PFSK-1 (cell line): ENCODE measurements around the gene CCDC158.

Source experiments
- FOXP2 ChIP-seq: optimal IDR thresholded peaks from 2 replicates; pipeline ENCODE3; 2011; ENCODE audit warnings: borderline replicate concordance, control low read depth, inconsistent platforms; ENCODE audit not compliant: insufficient read depth; ENCODE audit errors: extremely low read length, extremely low read depth
- POLR2AphosphoS5 ChIP-seq: IDR thresholded peaks from 2 replicates; pipeline ENCODE4 v1.6.1; 2012; ENCODE audit warnings: low read depth, mild to moderate bottlenecking, control low read depth, low read length, moderate library complexity
- SIN3A ChIP-seq: IDR thresholded peaks from 2 replicates; pipeline ENCODE4 v1.6.1; 2012; ENCODE audit warnings: mild to moderate bottlenecking, low read length, moderate library complexity, borderline replicate concordance; ENCODE audit not compliant: insufficient read depth
- TAF1 ChIP-seq: IDR thresholded peaks from 2 replicates; pipeline ENCODE4 v1.6.1; 2012; ENCODE audit warnings: low read length, control low read depth, borderline replicate concordance; ENCODE audit not compliant: insufficient read depth
- TF ChIP-seq, protein P1 (sequence below), 2 experiments: IDR thresholded peaks; 2 replicates each; pipeline versions ENCODE4 v1.6.1 to v1.8.0; 2011 to 2012; ENCODE audit warnings: low read depth in 2 of 2, low read length in 2 of 2, control low read depth in 1 of 2, inconsistent platforms in 1 of 2, mild to moderate bottlenecking in 1 of 2, moderate library complexity in 1 of 2; ENCODE audit not compliant: insufficient read depth in 1 of 2

CCDC158 gene

DNA sequence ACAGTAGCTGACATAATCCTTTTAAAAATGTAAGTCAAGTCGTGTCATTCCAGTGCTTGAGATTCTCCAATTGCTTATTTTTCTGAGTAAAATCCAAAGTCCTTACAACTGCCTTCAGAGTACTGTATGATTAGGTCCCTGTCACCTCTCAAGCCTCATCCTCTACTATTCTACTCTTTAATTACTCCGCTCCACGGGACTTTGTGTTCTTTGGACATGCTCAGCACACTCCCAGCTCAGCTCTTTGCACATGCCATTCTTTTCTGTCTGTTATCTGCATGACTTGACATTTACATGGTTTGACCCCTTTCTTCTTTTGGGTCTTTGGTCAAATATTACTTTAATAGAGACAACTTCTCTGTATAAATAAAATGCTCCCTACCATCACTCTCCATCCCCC is 154.3 kb downstream of the CCDC158 start:
- no peak for TF ChIP-seq POLR2AphosphoS5
- no peak for TF ChIP-seq FOXP2
- no peak for TF ChIP-seq TAF1
- TF ChIP-seq SIN3A: no peak
- TF ChIP-seq, protein P1, sequence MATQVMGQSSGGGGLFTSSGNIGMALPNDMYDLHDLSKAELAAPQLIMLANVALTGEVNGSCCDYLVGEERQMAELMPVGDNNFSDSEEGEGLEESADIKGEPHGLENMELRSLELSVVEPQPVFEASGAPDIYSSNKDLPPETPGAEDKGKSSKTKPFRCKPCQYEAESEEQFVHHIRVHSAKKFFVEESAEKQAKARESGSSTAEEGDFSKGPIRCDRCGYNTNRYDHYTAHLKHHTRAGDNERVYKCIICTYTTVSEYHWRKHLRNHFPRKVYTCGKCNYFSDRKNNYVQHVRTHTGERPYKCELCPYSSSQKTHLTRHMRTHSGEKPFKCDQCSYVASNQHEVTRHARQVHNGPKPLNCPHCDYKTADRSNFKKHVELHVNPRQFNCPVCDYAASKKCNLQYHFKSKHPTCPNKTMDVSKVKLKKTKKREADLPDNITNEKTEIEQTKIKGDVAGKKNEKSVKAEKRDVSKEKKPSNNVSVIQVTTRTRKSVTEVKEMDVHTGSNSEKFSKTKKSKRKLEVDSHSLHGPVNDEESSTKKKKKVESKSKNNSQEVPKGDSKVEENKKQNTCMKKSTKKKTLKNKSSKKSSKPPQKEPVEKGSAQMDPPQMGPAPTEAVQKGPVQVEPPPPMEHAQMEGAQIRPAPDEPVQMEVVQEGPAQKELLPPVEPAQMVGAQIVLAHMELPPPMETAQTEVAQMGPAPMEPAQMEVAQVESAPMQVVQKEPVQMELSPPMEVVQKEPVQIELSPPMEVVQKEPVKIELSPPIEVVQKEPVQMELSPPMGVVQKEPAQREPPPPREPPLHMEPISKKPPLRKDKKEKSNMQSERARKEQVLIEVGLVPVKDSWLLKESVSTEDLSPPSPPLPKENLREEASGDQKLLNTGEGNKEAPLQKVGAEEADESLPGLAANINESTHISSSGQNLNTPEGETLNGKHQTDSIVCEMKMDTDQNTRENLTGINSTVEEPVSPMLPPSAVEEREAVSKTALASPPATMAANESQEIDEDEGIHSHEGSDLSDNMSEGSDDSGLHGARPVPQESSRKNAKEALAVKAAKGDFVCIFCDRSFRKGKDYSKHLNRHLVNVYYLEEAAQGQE (IDR thresholded peaks at IDR 0.05; ENCODE audit: insufficient read depth in 1 of 2, low read depth in 2 of 2, low read length in 2 of 2): no peak

- no peak for TF ChIP-seq SIN3A
- no peak for TF ChIP-seq FOXP2
- TF ChIP-seq, protein P1 (IDR thresholded peaks at IDR 0.05; ENCODE audit: insufficient read depth in 1 of 2, low read depth in 2 of 2, low read length in 2 of 2): no peak
- TF ChIP-seq TAF1: no peak
- TF ChIP-seq POLR2AphosphoS5: no peak
These were observed 155.2 kb downstream of the CCDC158 start for GRCh38 chr4:76265631-76266218.
